ENCODE data around the gene TAC4.

TAC4 gene

GRCh38 chr17:49798182-49798581 is 49.7 kb downstream of the TAC4 start:
- DNase-seq (ENCODE audit: low read depth, low spot score) = no peak
- no peak for TF ChIP-seq FOXP2 (optimal IDR thresholded peaks at IDR 0.05; ENCODE audit: control extremely low read depth, extremely low read length, insufficient read depth)
- TF ChIP-seq POLR2AphosphoS5 (IDR thresholded peaks at IDR 0.05; ENCODE audit: borderline replicate concordance, low read depth, low read length) = no peak
- no peak for TF ChIP-seq EZH2 (IDR thresholded peaks at IDR 0.05)
- no peaks in the 10 kb centered on the region for H3K9me3 ChIP-seq (ENCODE audit: low read depth, low read length)
- no peak overlapping the region for H3K4me3 ChIP-seq
- H3K9ac ChIP-seq (ENCODE audit: insufficient read length) = no peak overlapping the region
- H3K36me3 ChIP-seq (ENCODE audit: insufficient read depth, low read length) = peaks cover 84% of the 10 kb centered on the region
- H3K27ac ChIP-seq = no peak overlapping the region

GRCh38 chr17:49795372-49795771 is 52.5 kb downstream of the TAC4 start:
- DNase-seq (ENCODE audit: low read depth, low spot score) = no peak
- TF ChIP-seq POLR2AphosphoS5 (IDR thresholded peaks at IDR 0.05; ENCODE audit: borderline replicate concordance, low read depth, low read length) (no peak), FOXP2 (optimal IDR thresholded peaks at IDR 0.05; ENCODE audit: control extremely low read depth, extremely low read length, insufficient read depth) (no peak), EZH2 (IDR thresholded peaks at IDR 0.05) (no peak)
- H3K9ac ChIP-seq (ENCODE audit: insufficient read length) = no peak overlapping the region
- H3K36me3 ChIP-seq (ENCODE audit: insufficient read depth, low read length) = peaks cover 93% of the 10 kb centered on the region
- H3K9me3 ChIP-seq (ENCODE audit: low read depth, low read length) = no peaks in the 10 kb centered on the region
- no peak overlapping the region for H3K27ac ChIP-seq
- no peak overlapping the region for H3K4me3 ChIP-seq

- TF ChIP-seq FOXP2 (optimal IDR thresholded peaks at IDR 0.05; ENCODE audit: control extremely low read depth, extremely low read length, insufficient read depth) (no peak), EZH2 (IDR thresholded peaks at IDR 0.05) (no peak), POLR2AphosphoS5 (IDR thresholded peaks at IDR 0.05; ENCODE audit: borderline replicate concordance, low read depth, low read length) (no peak)
- peaks cover 82% of the 10 kb centered on the region for H3K36me3 ChIP-seq (ENCODE audit: insufficient read depth, low read length)
- H3K4me3 ChIP-seq = no peak overlapping the region
- no peak overlapping the region for H3K9ac ChIP-seq (ENCODE audit: insufficient read length)
- DNase-seq (ENCODE audit: low read depth, low spot score) = no peak
- H3K9me3 ChIP-seq (ENCODE audit: low read depth, low read length) = no peaks in the 10 kb centered on the region
- H3K27ac ChIP-seq = no peak overlapping the region
Measured at GRCh38 chr17:49793309-49793708, 54.6 kb downstream of the TAC4 start.

GRCh38 chr17:49789243-49789578 is 58.7 kb downstream of the TAC4 start:
- Histone ChIP-seq H3K27ac (no peak overlapping the region), H3K9me3 (ENCODE audit: low read depth, low read length) (no peaks in the 10 kb centered on the region), H3K36me3 (ENCODE audit: insufficient read depth, low read length) (peaks cover 46% of the 10 kb centered on the region), H3K9ac (ENCODE audit: insufficient read length) (no peak overlapping the region), H3K4me3 (peak overlapping the region; percentile 94)
- no peak for DNase-seq (ENCODE audit: low read depth, low spot score)
- TF ChIP-seq POLR2AphosphoS5 (IDR thresholded peaks at IDR 0.05; ENCODE audit: borderline replicate concordance, low read depth, low read length) (no peak), FOXP2 (optimal IDR thresholded peaks at IDR 0.05; ENCODE audit: control extremely low read depth, extremely low read length, insufficient read depth) (no peak), EZH2 (IDR thresholded peaks at IDR 0.05) (no peak)

GRCh38 chr17:49788478-49789242 is 59.2 kb downstream of the TAC4 start, which contains the start of gene KAT7:
TSS of gene KAT7 (plus strand) at chr17:49788681. CDS start at chr17:49788835, 154 bp downstream.
- Histone ChIP-seq H3K4me3 (peak within 1 kb of the TSS; percentile 94), H3K9ac (ENCODE audit: insufficient read length) (peak within 1 kb of the TSS; percentile 98), H3K9me3 (ENCODE audit: low read depth, low read length) (no peaks in the 10 kb centered on the region), H3K27ac (peak within 1 kb of the TSS; percentile 96), H3K36me3 (ENCODE audit: insufficient read depth, low read length) (peaks cover 40% of the 10 kb centered on the region)
- no peak for TF ChIP-seq FOXP2 (optimal IDR thresholded peaks at IDR 0.05; ENCODE audit: control extremely low read depth, extremely low read length, insufficient read depth)
- TF ChIP-seq EZH2 (IDR thresholded peaks at IDR 0.05) = no peak
- TF ChIP-seq POLR2AphosphoS5 (IDR thresholded peaks at IDR 0.05; ENCODE audit: borderline replicate concordance, low read depth, low read length) = peak; percentile 88
- DNase-seq (ENCODE audit: low read depth, low spot score) = peak; percentile 98
